G401 (cell line): ENCODE results near the gene SMIM20. TPM values are rescaled to one million over a fixed set of nuclear protein-coding genes. Genes with fewer than 3 reads are reported as not detected.
A peak's percentile ranks its signal among the peaks of the same experiment; 100 is the strongest.

Experiments
- DNase-seq: peaks from one replicate; pipeline ENCODE4 v3.0.0-alpha.2; 2015; ENCODE audit warnings: low spot score
- in situ Hi-C: cut with HindIII; loops from 2 replicates; pipeline ENCODE4 v1.10.0; 2016; ENCODE audit warnings: low sequenced_read_pairs, mixed read lengths
- total RNA-seq: library from RNA; depleted of rRNA; stranded (reverse); fragments of >200 nt; shearing (Covaris generic); gene quantifications from 2 replicates; pipeline ENCODE4 v1.2.3, GENCODE V29; 2014

The SMIM20 gene
- total RNA-seq, 1 experiment from 2014 or later = 111 TPM

DNA sequence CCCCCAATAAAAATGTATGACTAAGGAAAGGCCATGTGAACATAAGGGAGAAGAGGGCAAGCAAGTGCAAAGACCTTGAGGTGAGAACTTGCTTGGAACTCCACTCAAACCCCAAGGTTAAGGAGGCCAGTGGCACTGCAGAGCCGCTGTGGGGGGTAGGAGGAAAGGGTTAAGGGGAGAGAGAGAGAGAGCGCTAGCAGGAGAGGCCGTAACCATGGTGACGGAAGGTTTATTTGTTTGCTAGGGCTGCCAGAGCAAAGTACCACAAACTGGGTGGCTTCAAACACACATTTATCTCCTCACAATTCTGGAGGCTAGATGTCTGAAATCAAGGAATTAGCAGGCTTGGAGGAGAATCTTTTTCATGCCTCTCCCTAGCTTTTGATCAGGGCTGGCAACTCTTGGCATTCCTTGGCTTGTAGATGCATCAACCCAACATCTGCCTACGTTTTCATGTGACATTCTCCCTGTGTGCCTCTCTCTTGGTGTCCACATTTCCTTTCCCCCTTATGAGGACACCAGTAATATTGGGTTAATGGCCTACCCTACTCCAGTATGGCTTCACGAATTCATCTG is 35.2 kb downstream of the SMIM20 start:
- DNase-seq = no peak
- in situ Hi-C loops = no loop called here

DNA sequence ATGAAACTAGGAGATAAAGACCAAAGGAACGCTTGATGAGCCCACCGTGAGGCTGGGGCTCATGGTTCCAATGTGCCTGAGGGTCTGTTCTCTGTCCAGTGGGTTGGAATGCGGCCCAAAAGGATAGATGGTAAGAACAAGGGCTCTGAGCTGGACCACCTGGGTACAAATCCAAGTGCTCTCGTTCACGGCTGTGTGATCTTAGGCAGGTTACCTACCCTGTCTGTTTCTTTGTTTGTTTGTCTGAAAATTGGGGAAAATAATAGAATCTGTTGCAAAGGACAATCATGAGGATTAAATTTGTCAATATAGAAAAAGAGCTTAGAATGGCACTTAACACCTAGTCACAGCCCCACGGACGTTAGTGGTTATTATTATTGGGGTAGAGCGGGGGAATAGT is 36.0 kb downstream of the SMIM20 start:
- in situ Hi-C loops = no loop called here
- no peak for DNase-seq

DNA sequence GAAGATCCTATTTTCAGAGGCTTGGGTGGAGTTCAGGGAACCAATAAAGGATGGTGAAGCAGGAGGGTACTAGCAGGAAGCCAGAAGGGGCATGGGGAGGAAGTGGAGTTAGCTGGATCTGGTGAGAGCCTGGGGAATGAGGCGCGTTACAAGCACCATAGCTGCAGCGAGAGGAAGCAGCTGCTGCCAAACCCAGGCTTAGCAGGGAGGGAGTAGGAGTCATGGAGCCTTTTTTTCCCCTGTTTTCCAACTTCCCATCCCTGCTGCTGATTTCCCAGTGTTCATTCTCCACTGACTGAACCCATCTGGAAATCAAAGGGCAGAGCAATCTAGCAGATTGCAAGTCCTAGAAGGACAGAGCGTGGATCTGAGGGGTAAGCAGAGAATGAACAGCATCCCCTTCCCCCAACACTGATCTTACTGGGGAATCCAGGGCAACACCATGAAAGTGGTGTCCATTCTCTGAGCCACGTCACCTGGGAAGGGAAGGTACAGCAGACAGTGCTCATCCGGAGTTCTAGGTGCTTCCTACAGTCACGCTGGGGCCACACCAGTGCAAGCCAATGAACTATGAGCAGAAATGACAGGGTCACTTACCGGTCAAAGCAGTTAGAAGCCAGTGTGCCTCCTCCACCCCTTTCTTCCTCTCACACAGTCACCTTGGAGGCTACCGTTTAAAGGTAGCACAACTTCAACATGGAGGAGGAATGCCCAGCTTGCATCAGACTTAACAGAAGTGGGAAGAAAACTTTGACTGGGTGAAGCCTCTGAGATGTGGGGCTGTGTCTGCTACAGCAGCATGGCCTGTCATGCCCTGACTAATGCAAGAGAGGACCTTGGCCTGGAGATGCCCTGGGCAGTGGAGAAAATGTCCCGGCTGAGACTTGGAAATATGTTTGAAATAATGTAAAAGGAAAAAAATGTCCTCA is 36.7 kb downstream of the SMIM20 start:
- DNase-seq = no peak
- in situ Hi-C loops = no loop called here

DNA sequence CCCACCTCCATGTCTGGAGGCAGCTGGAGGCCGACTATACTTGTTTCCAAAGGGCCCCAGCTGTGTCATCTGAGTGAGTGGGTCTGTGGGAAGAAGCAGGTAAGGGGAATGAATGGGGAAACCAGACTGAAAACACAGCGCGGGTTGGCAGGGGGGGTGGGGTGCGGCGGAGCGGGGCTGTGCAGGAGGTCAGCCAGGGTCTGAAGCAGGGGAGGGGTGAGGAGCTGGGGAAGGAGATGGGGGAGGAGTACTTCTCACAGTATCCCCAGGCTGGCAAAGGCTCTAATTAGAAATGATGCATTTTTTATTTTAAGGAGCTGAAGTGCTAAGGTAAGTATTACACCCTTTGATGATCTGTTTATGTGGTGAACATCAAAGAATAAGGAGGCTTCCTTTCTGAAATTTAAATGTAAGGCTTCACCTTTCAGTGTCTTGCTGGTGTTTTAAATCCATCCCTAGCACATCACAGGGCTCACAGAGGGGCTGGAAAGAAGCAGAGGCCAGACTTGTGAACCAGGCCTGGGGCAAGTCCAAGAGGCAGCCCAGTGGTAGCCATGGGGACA is 37.5 kb downstream of the SMIM20 start:
- DNase-seq = no peak
- in situ Hi-C loops = no loop called here

DNA sequence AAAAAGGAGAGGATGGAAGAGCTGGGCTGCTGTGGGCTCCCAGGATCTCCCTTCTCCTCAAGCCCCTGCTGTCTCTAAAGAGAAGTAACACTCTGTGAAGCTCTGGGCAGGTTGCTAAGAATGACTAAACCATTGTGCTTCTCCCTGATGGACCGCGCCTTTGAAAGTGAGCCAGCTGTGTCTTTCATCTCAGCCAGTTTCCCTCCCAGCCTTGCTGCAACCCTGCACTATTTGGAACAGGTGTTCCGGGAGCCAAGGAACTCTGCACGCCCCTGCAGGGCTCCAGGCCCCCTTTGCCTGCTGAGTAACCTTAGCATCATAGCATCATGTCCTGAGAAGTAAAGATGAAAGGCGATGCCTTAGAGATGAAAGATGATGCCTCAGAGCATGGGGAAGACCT is 39.7 kb downstream of the SMIM20 start:
- in situ Hi-C loops = no loop called here
- no peak for DNase-seq

GRCh38 chr4:25954293-25954904 is 40.4 kb downstream of the SMIM20 start:
- in situ Hi-C loops = no loop called here
- no peak for DNase-seq

DNA sequence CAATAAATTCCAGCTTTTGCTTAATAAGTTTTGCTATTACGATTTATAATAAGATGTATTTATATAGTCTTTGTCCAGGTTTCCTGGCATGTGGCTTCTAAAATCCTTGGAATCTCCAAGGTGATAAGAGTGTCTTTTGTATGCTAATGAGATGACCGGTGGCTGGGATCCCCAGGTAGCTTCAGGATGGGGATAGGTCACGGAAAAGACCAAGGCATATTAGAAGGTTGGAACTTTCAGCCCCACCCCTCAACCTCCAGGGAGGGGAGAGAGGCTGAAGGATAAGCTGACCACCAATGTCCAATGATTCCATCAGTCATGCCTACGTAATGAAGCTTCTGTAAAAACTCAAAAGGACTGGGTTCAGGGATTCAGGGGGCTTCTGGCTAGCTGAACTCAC is 41.7 kb downstream of the SMIM20 start:
- DNase-seq = no peak
- in situ Hi-C loops = no loop called here

DNA sequence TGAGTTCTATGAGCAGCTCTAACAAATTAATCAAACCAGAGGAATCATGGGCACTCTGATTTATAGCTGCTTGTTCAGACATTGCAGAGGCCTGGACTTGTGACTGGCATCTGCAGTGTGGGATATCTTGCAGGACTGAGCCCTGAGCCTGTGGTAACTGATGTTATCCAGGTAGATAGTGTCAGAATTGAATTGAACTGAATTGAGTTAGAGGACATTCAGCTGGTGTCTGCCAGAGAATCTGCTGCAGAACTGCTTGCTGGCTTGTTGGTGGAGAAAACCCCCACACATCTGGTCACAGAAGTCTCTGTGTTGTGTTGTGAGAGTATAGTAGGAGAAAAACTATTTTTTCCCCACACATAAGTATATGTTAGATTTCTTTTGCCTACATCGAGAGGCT is 42.2 kb downstream of the SMIM20 start:
- no peak for DNase-seq

GRCh38 chr4:25958110-25958509 is 44.1 kb downstream of the SMIM20 start:
- in situ Hi-C loops = no loop called here
- DNase-seq = peak; percentile 26

More for the DNA sequence above, 42.2 kb downstream of the SMIM20 start:
- in situ Hi-C loops = no loop called here

- in situ Hi-C loops = no loop called here
Measured at GRCh38 chr4:25962393-25962792, 48.4 kb downstream of the SMIM20 start.

DNA sequence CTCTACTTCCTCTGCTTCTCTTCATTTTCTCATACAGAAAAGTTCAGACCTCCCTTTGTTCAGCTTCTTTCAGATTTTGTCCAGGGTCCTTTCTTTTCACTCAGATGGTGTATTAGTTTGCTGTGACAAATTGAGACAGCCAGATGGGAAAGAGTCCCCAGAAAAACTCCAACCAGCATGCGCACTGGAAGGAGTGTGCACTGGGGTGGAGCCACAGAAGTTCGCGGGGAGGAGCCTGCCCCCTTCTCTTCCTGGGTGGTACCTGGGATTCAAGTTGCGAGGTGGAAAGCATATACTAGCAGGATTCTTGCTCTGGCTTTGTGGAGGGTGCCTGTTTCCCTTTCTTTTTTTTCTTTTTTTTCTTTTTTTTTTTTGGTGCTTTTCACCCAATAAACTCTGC is 51.6 kb downstream of the SMIM20 start:
- in situ Hi-C loops = no loop called here

More at GRCh38 chr4:25962393-25962792, 48.4 kb downstream of the SMIM20 start:
- DNase-seq = no peak

GRCh38 chr4:25966171-25966570 is 52.2 kb downstream of the SMIM20 start:
- in situ Hi-C loops = no loop called here

More for the DNA sequence above, 51.6 kb downstream of the SMIM20 start:
- no peak for DNase-seq

DNA sequence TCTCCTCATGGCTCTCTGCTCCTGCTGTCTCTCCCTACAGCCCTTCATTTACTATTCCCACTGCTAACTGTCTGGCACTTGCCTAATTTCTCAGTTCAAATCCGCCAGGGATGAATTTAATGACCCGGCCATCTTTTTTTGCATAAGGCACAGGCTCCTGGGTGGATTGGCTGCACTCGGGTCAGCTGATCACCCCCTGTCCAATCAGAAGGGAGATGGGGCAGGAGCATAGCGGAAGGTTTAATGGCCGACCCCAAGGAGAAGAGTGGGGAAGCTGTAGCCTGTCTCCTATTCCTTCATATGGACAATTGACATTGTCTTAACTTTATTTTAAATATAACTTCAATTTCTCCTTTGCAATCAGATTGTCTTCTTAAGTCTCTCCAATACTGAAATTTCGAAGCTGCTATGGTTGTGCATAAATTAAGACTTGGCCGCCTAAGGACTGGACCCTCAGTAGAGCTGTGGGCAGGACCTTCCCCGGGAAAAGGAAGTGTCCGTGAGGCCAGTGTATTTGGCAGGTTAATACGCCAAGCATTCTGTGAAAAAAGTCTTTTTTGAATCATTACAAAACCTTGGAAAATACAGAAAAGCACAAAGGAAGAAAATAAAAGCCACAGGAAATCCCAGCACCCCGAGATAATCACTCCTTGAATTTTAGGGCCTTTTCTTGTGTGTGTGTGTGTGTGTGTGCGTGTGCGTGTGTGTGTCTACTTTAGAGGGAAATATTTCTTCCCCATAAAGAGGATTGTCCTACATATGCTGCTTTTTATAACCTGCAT is 55.5 kb downstream of the SMIM20 start:
- in situ Hi-C loops = no loop called here
- no peak for DNase-seq

More at GRCh38 chr4:25966171-25966570, 52.2 kb downstream of the SMIM20 start:
- no peak for DNase-seq

DNA sequence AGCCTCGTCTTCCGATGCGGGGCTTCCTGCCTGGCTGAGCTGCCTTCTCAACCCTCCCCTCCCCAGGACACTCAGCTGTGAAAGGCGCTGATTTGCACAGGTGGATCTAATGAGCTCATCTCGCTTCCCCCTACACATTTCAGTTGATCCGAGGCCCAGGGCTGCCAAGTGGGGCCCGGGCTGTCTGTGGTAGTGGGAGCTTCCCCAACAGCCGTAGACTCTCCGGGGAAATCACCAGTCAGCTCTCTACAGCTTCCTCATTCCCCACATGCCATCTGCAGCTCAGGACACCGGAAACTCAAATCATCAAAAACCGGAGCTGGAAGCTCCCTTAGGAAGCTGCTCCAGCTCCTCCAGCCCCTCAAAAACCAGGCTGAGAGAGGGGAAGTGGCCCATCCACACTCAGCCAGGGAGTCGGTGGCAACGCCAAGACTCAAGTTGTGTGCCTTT is 56.2 kb downstream of the SMIM20 start:
- no peak for DNase-seq
- in situ Hi-C loops = no loop called here

DNA sequence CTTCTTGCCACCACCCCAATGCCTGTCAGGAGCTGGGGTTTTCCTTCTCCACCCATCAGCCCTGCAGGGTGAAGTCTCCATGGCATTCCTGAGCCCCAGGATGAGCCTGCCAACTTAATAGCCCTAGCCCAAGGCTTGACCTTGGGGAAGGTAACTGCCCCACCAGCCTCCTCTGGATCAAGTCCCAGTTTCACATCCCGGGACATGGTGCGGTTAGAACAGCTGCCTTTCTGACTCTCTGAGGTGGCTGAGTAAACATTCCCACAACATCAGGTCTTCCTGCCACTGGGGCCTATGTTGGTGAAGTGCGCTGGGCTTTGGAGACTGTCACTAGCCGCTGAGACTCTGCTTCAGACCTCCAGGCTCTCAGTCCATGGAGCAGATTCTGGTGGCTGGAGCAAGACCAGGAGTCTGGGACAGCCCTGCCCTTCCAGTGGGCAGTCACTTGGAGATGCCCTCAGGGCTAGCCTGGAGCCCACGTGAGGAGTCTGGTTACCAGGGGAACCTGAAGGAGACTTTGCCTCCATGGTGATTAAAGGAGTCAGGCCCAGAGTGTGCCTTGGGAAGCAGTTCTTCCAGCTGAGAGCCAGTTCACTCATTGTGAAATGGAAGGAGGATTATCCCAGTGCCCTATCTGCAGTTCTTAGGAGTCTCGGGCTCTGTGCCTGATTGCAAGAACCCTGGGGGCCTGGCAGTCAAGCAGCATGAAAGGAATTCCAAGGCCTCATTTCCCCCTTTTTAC is 56.8 kb downstream of the SMIM20 start:
- in situ Hi-C loops = no loop called here
- no peak for DNase-seq

- in situ Hi-C loops = no loop called here
- DNase-seq = no peak
Measured at GRCh38 chr4:25972366-25972765, 58.3 kb downstream of the SMIM20 start.

DNA sequence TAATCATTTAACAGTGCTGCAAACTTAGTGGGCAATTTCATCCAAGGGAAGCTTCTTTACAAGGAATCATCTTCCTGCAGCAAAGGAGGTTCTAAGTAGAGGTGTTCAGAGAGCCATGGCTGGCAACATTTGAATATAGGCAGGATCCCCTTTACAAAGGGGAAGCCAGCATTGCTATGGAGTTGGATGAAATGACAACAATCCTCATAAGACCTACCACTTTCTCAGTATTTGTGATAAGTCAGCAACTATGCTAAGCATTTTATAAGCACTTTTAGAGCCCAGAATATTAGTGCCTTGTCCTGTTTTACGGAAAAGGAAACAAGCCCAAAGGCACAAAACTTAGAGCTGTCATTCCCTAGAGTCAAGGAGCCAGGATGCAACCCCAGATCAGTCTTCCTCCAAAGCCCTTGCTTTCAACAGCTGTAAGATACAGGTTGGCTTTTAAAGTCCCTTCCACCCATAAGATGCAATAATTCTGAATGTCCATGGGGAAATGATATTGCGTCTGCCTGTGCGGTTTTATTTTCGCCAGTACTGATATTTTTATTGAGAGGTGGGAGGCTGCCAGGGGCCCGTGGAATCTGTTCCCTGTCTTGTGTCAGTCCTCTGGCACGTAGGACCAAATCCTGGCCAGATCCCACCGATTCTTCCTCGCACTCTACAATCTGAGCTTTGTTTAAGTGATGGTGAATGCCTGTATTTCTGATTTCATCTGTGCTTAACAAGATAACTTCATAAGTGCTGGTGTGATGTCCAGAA is 59.1 kb downstream of the SMIM20 start:
- in situ Hi-C loops = no loop called here
- DNase-seq = no peak

DNA sequence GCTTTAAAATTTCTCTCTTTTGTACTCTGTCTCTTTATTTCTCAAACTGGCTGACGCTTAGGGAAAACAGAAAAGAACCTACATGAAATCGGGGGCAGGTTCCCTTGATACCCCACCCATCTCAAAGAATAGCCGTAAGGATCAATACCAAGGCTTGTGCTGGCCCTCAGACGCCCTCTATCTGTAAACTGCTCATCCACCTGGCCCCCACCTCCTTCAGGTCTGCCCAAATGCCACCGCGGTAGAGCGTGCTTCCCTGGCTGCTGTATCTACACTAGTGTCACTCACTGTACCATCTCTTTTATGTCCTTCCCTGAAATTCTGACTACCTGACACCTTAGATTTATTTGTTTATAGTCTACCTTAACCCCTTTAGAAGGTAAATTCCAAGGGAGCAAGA is 62.8 kb downstream of the SMIM20 start:
- in situ Hi-C loops = no loop called here
- no peak for DNase-seq
